ENCODE data around the gene BDH2.

- TF ChIP-seq CTCF (IDR thresholded peaks at IDR 0.05; ENCODE audit: poor library complexity) (no peak), EZH2 (IDR thresholded peaks at IDR 0.05; ENCODE audit: borderline replicate concordance) (no peak)
Measured at GRCh38 chr4:103098341-103098740, 1.3 kb downstream of the BDH2 start.
